ENCODE measurements around the gene SHC4. TPM values are rescaled to one million over a fixed set of nuclear protein-coding genes. Genes with fewer than 3 reads are reported as not detected.

SHC4 gene
- polyA plus RNA-seq, 1 of the 3 experiments (the other 2 are of a cell fraction): 1.6 TPM

DNA sequence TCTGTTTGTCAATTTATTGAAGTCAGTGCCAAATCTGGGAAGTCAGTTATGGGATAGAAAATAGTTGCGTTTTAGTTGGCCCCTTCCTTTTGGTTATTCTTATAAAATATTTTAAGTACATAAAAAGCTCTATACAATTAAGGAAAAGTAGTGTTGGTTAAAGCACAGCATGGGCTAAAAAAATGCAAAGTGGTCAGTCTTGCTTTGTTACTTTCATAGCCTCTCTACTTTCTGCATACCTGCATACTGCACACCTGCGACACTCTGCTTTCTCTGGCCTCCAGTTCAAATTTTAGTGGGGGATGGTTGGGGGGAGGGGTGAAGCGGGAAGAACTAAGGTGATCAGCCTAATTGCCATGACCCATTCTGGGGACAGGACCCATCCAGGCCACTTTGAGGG is 21.8 kb upstream of the SHC4 start (continued):
- TF ChIP-seq REST (IDR thresholded peaks at IDR 0.05; ENCODE audit: low read depth, low read length): no peak
- TF ChIP-seq, protein P1, sequence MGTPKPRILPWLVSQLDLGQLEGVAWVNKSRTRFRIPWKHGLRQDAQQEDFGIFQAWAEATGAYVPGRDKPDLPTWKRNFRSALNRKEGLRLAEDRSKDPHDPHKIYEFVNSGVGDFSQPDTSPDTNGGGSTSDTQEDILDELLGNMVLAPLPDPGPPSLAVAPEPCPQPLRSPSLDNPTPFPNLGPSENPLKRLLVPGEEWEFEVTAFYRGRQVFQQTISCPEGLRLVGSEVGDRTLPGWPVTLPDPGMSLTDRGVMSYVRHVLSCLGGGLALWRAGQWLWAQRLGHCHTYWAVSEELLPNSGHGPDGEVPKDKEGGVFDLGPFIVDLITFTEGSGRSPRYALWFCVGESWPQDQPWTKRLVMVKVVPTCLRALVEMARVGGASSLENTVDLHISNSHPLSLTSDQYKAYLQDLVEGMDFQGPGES (IDR thresholded peaks at IDR 0.05; ENCODE audit: low read depth, low read length): no peak
- TF ChIP-seq, protein P2, sequence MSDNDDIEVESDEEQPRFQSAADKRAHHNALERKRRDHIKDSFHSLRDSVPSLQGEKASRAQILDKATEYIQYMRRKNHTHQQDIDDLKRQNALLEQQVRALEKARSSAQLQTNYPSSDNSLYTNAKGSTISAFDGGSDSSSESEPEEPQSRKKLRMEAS (IDR thresholded peaks at IDR 0.05; ENCODE audit: low read depth): no peak
- no peak for TF ChIP-seq TCF12 (IDR thresholded peaks at IDR 0.05)

- no peaks in the 10 kb centered on the region for H3K9me2 ChIP-seq
- CTCF ChIA-PET: interaction anchor here (1.5 to 1.8 kb wide), 2 partner anchors 9 to 22 kb away, joined by 6 to 11 read pairs; partner anchors contain the start of gene SHC4
- H3K9ac ChIP-seq: no peak overlapping the region
- H3F3A ChIP-seq (replicated peaks; ENCODE audit: insufficient read depth): no peaks in the 10 kb centered on the region
- no peaks in the 10 kb centered on the region for H4K20me1 ChIP-seq (ENCODE audit: insufficient read depth)
- no peak overlapping the region for H2AFZ ChIP-seq (ENCODE audit: low read depth)
- no peak for TF ChIP-seq CTCF (IDR thresholded peaks at IDR 0.05)
- TF ChIP-seq FOXJ3 (CRISPR knock-in tag; IDR thresholded peaks at IDR 0.05): no peak
- TF ChIP-seq SMC3 (IDR thresholded peaks at IDR 0.05; ENCODE audit: low read depth, low read length): no peak
- TF ChIP-seq MXI1 (IDR thresholded peaks at IDR 0.05; ENCODE audit: low read depth, low read length): no peak
- TF ChIP-seq ELF1 (IDR thresholded peaks at IDR 0.05): no peak
- no peak for TF ChIP-seq EP300 (IDR thresholded peaks at IDR 0.05; ENCODE audit: borderline replicate concordance in 1 of 2, low read depth in 1 of 2, low read length in 1 of 2)
- no peak for TF ChIP-seq NFIC (IDR thresholded peaks at IDR 0.05; ENCODE audit: borderline replicate concordance)
- DNase-seq: no peak
- H3K27me3 ChIP-seq (ENCODE audit: insufficient read depth): no peaks in the 10 kb centered on the region
- no peaks in the 10 kb centered on the region for H3K79me2 ChIP-seq (ENCODE audit: insufficient read depth)
- H3K9me3 ChIP-seq: no peaks in the 10 kb centered on the region
- WGBS (ENCODE audit: low lambda C conversion rate): 70% methylated on average over 4 of the region's 4 CpGs
- H3K27ac ChIP-seq (ENCODE audit: low read depth in 2 of 2, low read length in 1 of 2): peak overlapping the region in 1 of 2 experiments; percentile 13; a peak in 1 of 4 replicates
- peaks cover 8 to 14% of the 10 kb centered on the region in 2 experiments for H3K36me3 ChIP-seq (replicated peaks in 1 of 2; ENCODE audit: control insufficient read depth in 1 of 2, insufficient read depth in 2 of 2, low read length in 1 of 2)
- H3K4me2 ChIP-seq: 0 out of 2 replicates have a peak overlapping the region, but pooled peaks have one; percentile 1
- H3K4me3 ChIP-seq (ENCODE audit: low read depth in 2 of 2, low read length in 1 of 2): no peak overlapping the region
- 0 out of 4 replicates have a peak, but pooled peaks cover 0 to 5% of the 10 kb centered on the region in 2 experiments for H3K4me1 ChIP-seq (ENCODE audit: control insufficient read depth in 1 of 2, insufficient read depth in 2 of 2, low read depth in 1 of 2, low read length in 1 of 2)
- POLR2A ChIA-PET: no interaction called here
Observed at GRCh38 chr15:48984811-48985352, 21.2 kb upstream of the SHC4 start.
